HG03521 (cell line): Measurements from ENCODE around the gene GPC4.

Experiments
- ATAC-seq: cut with Tn5 transposase; IDR thresholded peaks from one replicate; pipeline ENCODE4 v1.9.1; 2021; ENCODE audit warnings: mild to moderate bottlenecking, moderate library complexity; ENCODE audit not compliant: unreplicated experiment

The GPC4 gene

DNA sequence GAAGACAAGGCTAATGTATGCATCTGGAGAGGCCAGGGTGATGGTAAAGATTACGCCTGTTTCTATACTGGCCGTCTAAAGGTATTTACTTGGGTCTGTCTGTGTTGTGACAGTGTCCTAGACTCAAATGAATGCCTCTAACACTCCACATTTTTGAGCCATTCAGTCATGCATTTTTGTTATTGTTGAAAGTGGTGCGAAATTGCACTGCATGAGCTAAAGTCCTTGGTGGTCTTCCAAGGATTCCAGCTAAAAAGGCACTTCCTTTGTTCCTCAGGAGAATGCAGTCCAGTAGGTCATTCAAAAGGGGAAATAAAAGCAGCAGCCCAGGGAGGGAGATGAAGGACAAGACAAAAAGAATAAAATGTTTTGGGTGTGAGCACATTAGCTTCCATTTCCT lies 3.0 kb downstream of the GPC4 start:
- no peak for ATAC-seq

DNA sequence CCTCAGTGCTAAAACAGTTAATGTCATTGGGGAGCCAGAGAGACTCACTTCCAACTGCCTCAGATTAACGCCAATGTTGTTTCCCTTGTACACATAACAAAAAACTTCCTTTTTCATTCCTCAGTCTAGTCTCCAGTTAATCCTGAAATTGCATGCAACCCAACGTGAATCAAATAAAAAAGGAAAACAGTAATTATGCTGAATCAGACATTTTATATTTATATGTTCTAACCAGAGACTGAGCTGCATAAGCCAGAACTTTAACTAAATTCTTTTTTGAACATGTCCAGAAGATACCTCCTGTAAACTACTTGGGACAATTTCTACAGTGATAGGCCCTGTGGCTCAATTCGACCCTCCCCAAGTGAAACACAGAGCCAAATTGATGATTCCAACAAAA lies 4.7 kb downstream of the GPC4 start:
- ATAC-seq, result no peak

DNA sequence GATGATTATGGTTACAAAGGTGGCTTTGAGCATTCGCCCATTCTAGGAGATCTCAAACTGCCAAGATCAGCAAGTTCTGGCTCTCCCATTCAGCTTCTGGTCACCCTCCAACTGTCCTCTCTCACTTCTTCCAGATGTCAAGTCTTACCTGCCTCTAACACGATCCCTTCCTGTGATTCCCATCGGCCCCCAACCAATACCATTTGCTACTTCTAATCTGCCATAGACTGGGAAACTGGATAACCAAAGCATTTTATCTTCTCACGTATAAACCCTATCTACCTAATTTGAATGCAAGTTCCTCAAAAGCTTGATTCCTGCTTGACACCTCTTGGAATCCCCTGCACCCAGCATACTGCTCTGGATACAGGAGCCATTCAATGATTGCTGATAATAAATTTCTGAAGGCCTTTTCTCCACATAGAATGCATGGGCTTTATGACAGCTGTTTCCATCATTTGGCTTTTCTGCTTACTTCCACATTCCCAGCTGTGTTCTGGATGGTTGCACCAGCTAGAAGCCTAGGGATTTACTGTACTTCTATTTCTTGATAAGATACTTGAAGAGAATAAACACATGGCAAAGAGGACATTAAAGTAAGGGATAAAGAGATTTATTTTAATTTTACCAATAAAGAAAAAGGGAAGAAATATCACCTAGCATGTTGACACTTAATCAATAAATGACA lies 9.6 kb downstream of the GPC4 start:
- ATAC-seq, result no peak

DNA sequence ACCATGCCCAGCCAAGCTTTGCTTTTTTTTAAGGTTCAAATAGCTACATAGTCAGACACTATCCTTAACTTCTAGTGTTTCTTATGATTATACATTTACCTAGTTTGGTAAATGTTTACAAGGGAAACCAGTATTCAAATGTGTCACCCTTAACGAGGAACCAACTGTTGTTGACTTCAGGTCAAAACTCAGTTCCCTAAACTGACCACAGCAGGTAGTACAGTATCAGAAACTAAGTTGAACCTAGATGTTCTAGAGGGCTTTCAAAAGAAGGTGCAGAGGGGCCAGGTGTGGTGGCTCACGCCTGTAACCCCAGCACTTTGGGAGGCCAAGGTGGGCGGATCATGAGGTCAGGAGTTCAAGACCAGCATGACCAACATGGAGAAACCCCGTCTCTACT lies 11.3 kb downstream of the GPC4 start:
- ATAC-seq, result no peak

DNA sequence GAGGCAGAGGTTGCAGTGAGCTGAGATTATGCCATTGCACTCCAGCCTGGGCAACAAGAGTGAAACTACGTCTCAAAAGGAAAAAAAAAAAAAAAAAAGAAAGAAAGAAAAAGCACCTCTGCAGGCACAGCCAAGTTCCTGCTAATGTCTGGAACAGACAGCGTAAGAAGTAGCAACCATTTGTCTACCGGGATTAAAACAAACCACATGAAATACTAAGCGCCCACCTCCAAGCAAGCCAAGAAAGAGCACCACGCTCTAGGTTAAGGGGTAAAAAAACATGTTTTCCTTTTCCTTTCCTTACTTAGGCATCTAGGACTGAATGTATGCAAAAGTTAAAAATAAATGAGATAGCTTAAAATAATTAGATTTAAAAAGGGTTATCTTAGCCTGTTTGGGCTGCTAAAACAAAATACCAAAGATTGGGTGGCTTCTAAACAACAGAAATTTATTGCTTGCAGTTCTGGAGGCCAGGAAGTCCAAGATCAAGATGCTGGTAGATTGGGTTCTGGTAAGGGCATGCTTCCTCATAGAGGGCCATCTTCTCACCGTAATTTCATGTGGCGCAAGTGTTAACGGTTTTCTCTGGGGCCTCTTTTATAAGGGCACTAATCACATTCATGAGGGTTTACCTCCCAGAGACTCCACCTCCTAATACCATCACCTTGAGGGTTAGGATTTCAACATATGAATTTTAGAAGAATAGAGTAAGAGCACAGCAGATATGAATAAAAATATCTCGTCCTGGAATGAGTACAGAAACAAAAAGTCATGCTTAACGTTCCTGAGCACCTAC lies 12.3 kb downstream of the GPC4 start:
- no peak for ATAC-seq

DNA sequence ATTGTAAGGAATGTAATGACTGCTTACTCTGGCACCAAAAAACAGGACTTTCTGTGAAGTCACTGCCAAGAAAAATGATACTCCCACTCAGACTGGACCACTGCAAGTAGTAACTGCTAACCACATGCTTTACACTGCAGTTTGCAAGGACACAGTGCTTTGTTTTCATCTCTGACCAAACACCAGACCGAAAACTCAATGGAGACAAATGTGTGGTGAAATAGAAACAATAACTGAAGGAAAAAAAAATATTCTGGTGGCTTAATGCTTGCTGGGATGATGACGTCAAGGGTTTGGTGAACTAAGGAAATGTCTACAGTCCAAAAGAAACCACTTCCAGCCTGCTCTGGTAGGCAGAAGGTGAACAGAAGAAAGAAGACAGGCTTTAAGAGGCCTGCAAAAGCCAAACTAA lies 13.2 kb downstream of the GPC4 start:
- ATAC-seq, result no peak

DNA sequence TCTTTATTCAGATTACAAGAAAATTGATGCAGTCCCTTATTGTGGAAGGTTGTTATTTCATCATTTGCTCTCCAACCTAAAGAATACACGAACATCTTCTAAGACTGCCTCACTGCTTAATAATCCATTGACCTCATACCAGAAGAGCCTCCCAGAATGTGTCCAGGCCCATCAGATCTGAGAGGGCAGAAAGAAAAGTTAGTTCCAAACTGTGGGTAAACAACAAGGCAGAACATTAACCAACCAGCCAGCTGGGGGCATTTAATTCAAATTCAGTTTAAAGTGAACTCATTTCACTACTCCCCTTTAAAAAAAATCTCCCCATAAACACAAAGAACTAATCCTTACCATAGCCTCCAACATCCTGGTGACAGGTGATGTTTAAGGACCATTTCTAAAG lies 13.8 kb downstream of the GPC4 start:
- ATAC-seq, result no peak

DNA sequence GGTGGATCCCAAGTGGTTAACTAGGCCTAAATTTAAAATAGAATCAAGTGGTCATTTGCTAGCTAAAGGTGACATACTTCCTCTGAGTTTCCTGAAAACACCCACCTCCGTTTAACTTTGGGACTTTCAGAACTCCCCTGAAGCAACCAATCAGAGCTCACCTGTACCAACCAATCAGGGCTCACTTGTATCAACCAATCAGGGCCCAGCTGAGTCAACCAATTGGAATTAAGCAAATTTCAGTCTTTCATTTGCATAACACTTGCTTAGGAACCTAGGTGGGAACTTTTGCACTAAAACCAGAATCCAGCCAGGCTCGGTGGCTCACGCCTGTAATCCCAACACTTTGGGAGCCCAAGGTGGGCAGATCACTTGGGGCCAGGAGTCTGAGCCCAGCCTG lies 15.9 kb downstream of the GPC4 start:
- no peak for ATAC-seq

DNA sequence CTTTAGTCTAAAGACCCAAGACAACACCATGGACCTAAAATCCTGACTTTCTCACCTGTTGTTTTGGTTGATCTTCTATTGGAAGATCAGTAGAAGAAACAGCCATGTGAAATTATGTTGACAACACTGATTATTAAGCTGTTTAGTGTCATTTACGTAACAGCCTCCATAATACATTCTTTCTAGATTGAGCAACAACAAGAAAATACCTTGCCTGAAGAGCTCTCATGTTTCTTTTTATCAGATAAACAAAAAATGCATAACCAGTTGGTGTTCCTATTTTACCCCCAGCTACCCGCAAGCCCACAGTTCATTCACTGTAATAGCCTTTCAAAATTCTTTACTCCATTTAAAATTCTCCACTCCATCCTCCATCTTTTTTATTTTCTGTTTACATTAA lies 20.5 kb downstream of the GPC4 start:
- ATAC-seq, result no peak

DNA sequence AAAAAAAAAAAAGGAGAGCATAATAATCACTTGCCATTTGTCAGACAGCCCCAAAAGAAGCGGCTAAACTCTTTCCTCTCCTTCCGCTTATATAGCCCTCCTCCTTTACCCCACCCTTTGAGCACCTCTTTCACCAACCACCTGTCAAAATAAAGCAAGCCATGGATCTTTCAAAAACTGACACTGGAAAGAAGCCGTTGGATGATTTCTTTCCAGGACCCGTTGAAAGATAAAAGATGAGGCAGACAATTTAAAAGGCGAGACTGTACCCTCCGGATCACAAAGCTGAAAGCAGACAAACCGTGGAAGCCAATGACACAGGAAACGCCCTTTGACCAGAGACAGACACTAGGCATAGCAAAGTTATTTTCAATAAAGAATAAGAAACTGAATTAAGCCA lies 22.6 kb downstream of the GPC4 start:
- ATAC-seq, result no peak

DNA sequence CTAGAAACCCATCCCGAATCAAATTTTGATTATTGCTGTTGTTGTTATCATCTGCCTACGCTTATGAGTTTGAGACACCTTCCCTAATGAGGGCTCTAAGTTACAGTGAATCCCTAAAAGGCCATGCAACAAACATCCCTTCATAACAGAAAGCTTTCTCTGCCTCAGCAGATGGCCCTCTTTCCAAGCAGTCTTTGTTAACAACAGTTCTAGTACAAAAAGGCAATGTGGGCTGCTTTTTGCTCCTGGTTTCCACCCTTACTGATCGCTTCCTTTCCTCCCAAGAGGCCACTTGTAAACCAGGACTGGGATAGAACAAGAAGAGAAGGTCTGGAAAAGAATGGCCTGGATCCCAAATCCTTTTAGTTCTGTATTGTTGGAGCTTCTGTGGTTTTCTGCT lies 24.2 kb downstream of the GPC4 start:
- no peak for ATAC-seq

DNA sequence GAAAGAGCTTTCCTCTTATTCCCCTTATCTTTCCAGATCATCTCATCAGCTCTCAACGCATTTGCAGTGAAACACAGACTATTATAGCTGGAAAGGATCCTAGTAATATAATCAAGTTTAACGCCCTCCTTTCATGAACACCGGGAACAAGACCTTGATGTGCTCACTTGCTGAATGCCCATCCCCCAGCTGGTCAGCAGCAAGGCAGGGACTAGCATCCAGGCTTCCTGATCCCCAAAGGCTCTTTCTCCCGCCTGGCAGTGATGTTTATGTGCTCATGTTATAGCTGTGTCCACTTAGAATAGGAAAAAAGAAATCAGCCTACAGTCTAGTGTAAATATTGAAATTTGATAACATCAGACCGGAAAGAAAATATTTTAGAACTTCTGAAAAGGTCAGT lies 24.6 kb downstream of the GPC4 start:
- ATAC-seq, result no peak

DNA sequence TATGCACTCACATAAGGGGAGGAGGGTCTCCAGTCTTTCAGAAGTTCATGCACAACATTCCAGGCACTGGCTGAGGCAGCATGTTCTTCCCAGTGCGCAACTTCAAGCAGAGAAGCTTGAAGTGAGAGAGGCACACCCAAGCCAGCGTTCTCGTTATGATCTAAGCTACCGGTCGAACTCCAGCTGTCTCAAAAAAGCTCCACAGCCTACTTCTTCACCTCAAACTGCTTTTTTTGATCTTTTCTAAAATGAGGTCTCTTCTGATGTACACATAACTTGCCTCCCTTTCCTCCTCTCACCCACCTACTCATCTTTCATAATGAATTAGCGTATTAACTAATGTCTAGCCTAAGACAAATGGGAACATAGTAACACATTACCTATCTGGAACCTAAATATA lies 25.3 kb downstream of the GPC4 start:
- no peak for ATAC-seq

DNA sequence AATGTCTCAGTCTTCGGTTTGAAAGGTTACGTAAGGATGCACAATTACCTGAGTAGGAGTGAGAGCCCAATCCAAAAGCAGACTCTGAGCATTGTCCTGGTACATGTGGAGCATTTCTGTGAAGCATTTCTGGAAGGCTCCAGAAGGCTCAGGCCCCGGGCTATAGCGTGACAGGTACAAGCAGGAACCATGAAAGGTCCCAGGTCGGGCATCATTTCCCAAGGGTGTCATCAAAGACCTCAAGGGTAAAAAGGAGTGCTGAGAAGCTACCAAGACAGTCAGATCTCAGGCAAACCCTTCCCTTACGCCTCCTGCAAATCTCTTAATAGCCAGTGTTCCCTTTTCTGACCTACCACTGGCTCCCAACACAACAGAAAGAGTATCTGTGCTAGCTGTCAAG lies 30.8 kb downstream of the GPC4 start:
- ATAC-seq, result no peak

DNA sequence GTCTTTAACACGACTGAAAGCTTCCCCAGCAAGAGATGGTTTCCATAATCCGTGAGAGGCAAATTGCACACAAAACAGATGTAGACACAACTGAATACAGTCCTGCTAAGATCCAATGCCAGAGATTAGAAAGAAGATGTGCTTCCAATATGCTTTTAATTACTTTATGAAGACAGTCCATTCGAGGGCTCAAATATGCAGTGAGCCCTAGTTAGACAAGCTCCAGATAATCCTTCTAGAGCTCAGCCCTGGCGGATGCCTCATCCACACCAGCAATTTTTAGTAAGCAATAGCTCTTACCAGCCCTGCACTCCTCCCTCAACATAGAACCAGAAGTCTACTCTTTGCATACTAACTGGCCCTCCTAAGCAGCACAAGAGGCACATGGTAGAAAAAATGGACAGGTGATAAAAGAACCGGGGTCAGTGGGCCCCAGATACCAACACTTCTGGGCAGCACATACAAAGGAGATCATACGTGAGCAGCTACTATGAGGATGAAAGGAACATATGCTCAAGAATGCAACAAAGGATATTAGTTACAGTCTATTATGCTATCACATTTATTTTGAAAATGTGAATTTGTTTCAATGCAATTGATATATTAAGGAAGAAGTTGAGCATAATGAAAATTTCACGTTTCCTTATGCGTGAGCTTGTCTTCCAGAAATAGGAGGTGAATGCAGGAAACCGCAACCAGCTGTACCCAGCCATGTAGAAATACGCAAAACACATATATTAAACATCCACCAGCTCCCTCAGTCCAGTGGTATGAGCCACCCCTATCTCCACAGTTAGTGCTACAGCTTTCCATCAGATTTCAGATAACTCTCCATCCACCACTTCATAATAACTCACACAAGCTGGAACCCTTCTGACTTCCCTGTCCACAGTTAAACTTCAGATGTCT lies 34.3 kb downstream of the GPC4 start:
- no peak for ATAC-seq

DNA sequence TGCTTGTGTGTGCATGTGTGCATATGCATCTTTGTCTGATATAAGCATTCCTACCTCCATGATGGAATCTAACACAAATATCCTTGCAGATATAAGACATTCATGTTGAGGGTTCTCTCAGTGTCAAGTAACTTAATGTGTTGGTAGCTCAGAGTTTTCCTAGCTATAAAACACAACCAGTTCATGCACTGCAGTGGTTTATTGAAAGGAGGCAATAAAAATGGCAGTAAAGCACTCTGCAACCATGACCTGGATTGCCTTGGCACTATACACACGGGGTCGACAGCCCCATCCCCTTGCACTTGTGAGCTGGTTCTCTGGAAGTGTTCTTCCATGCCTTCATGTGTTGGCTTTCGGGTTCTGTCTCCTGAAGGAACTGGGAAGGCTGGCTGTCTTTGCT lies 38.9 kb downstream of the GPC4 start:
- ATAC-seq, result no peak

DNA sequence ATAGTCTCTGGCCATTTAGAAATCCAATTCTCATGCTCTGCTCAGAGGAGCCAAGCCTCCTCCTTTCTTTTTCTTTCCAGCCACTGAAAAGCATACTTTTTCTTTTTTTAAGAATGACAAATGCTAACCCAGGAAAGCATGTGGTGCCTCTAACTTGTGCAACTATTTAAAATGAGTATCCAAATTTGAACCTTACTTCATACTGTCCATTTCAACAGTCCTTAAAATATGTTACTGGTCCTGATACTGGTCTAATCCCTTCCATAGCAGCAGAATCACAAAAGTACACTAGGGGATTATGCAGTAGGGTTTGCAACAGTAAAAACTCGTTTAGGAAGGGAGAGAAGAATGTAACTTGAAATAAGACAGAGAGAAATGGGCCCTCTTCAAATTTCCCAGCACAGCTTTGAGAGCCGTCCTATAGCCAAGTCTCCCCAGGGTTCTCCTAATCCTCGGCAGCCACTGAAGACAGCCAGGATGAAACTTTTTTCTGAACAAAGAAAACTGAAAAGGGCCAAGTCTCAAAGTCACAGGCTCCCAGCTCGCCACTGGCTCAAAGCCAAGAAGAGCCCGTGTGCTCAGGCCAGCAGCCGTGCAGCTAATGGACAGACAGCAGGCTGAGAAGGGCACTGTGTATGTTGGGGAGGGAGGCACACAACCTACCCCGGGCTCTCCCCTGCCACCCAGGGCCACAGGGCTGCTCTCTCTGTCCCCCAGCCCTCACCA lies 39.5 kb downstream of the GPC4 start:
- ATAC-seq, result no peak

DNA sequence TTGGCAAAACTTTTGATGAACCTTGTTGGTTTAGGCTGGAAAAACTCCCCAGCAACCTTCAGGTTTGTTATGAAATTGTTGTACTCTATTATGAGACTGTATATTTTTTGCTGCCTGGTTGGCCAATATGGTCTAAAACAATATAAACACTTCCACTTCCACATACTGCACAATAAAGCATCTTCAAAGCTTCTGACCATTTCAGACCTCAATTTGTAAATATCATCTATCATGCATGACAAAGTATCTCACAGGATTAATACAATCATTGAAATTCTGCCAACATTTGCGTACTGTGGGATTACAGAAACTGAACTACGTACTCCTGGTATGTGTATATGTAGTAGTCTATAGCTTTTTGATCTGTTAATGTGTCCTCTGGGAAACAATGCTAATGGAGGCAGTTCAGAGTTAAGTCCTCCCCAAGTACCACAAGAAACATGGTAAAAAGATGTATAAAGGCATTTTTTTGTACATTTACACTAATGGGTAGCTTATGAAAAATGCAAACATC lies 40.4 kb downstream of the GPC4 start:
- no peak for ATAC-seq

DNA sequence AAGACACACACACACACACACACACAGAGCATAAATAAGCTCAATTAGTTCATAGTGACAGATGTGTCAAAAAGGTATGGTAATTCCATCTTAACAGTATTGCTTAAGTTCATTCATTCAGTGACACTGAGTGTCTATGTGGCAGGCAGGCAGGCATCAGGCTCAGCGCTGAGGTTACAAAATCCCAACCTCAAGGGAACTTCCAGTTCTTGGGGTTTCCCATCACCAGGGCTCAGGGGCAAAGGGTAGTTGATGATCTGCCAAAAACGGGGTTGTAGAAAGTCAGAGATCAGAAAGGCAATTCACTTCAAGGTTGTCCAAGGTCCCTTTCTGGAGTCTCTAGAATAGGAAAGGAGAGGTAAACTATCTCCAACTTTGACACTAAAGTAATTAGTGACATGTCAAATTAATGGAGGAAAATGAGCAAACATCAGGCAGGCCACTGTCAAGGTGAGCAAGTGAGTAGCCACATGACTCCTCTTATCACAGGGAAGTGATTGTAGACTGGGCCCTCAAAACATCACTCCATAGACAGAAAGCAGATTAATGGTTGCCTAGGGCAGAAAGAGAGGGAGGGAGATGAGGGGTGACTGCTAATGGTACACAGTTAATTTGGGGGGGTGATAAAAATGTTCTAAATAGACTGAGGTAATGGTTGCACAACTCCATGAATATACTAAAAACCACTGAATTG lies 41.8 kb downstream of the GPC4 start:
- no peak for ATAC-seq

DNA sequence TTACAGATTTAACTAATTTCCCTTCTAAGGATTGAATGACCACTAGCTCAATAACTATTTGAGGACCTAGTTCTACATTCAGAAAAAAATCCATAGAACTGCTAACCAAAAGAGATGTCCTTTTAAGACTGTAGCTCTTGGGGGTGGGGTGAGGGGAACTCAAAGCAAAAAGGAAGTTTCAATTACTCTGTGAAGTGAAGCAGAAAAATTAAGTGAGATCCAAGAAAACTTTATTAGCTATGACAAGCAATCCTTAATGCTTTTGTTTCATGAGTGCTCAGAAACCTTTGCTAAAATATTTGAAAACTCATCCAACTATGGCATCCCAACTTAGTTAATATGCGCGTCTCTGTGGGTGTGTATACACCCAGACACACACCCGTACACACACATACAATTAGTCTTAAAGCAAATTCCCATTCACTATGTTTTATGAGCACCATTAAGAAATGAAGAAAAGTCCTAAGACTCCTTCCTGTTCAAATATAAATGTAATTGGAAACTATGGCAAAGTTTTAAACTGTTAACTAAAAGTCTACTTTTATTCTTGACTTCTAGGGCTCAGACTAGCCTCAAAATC lies 44.5 kb downstream of the GPC4 start:
- no peak for ATAC-seq
